ENCODE results near the gene DOC2B.

DNA sequence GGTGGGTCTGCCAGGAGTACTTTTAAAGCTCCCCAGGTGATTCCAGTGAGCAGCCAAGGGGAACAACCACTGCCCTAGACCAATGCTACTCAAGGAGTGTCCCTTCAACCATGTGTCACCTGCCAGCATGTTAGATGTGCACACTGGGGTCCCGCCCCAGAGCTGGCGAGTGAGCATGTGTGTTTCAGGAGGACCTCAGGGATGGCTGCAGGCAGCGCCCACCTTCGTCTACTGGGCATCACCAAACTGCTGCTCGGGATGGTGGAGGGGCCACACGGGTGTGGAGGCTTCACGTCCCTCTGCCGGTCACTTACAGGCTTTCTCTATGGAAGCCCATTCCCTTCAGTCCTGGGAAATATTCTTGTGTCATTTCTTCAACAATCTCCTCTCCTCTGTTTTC is 29.0 kb upstream of the DOC2B start:
- TF ChIP-seq, protein P1, sequence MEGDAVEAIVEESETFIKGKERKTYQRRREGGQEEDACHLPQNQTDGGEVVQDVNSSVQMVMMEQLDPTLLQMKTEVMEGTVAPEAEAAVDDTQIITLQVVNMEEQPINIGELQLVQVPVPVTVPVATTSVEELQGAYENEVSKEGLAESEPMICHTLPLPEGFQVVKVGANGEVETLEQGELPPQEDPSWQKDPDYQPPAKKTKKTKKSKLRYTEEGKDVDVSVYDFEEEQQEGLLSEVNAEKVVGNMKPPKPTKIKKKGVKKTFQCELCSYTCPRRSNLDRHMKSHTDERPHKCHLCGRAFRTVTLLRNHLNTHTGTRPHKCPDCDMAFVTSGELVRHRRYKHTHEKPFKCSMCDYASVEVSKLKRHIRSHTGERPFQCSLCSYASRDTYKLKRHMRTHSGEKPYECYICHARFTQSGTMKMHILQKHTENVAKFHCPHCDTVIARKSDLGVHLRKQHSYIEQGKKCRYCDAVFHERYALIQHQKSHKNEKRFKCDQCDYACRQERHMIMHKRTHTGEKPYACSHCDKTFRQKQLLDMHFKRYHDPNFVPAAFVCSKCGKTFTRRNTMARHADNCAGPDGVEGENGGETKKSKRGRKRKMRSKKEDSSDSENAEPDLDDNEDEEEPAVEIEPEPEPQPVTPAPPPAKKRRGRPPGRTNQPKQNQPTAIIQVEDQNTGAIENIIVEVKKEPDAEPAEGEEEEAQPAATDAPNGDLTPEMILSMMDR (IDR thresholded peaks at IDR 0.05; ENCODE audit: low read length) = no peak
- TF ChIP-seq EZH2 (IDR thresholded peaks at IDR 0.05; ENCODE audit: borderline replicate concordance, low read length) = no peak

Data from OCI-LY1 (cell line).